ENCODE measurements around the gene CD180. TPM values are rescaled to one million over a fixed set of nuclear protein-coding genes. Genes with fewer than 3 reads are reported as not detected.
A peak's percentile ranks its signal among the peaks of the same experiment; 100 is the strongest.

The CD180 gene
- under 1 TPM in 3 of 4 donors, not detected in 1; 0.10 to 0.56 (median 0.22) TPM for total RNA-seq

- no peak within 1 kb of the TSS for H3K4me3 ChIP-seq
Measured at GRCh38 chr5:67196537-67197059, at the start of gene CD180. CD180 (minus strand) TSS chr5:67196799; CDS start chr5:67196641, 158 bp downstream.

DNA sequence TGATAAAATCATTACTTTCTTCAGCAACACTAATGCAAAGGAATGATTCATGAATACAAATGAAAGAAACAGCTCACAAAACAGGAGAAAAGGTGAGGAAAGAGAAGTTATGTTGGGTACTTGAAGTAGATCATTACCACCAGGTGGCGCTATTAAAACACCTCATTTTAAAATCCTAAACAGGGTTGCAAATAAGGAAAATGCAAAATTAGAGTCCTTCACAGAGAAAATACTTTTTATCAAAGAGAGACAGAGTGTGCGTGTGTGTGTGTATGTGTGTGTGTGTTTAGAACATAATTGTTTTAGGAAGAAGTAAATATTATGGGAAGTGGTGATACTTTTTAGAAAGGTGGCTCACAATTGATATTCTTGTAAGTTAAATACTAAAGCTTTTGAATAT lies 49.5 kb upstream of the CD180 start:
- peak overlapping the region in 3 of 4 donors; percentile 4 to 14 (median 14) for H3K27ac ChIP-seq
- in situ Hi-C loops (cut with MboI; ENCODE audit: low sequenced_read_pairs in 4 of 4), result loop anchor here (10.0 to 25.0 kb wide), 6 partner anchors 566 to 1219 kb away; no protein-coding TSS in a partner anchor

More at GRCh38 chr5:67196537-67197059, at the start of gene CD180:
- Histone ChIP-seq H3K27me3 (no peaks in the 10 kb centered on the region), H3K9me3 (no peaks in the 10 kb centered on the region), H3K27ac (no peak within 1 kb of the TSS), H3K4me1 (no peaks in the 10 kb centered on the region), H3K36me3 (no peaks in the 10 kb centered on the region)
- intact Hi-C loops (cut with DNase I; ENCODE audit: low total_unique reads), result no loop called here
- peak in 1 of 2 donors; percentile 16 for DNase-seq
- no peak for ATAC-seq
- in situ Hi-C loops (cut with MboI; ENCODE audit: low sequenced_read_pairs in 4 of 4), result loop anchor here in 1 of 4 donors (25.0 kb wide), 1 partner anchor 884 kb away; no protein-coding TSS in a partner anchor
- no peak for TF ChIP-seq POLR2A (IDR thresholded peaks at IDR 0.05)
- TF ChIP-seq CTCF (IDR thresholded peaks at IDR 0.05 in 4 of 5, conservative IDR thresholded peaks at IDR 0.05 in 1 of 5), result no peak

DNA sequence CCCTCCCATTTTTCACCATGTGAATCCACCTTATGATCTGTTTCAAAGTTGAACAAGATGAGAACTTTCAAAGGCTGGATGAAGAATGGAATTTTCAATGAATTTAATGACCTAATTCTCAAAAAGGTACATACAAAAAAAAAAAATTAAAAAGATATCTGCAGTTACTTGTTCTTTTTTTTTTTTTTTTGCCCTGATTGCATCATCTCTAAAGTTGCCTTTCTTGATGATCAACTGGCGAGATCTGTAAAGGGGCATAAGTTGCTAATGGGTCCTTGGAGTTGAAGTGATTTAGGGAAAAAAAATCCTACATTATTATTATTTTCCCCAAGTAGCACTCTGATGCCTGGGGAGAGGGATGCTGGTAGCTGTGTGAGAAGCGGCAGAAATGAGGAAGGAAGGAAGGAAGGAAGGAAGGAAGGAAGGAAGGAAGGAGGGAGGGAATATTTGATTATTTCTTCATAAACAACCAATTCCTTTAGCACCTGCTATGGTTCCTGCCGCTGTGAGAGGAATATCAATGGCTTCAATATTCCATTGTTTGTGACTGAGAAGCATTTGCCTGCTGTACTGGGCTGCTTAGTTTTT lies 48.8 kb upstream of the CD180 start:
- no peaks in the 10 kb centered on the region for H3K36me3 ChIP-seq
- no peaks in the 10 kb centered on the region for H3K9me3 ChIP-seq
- intact Hi-C loops (cut with DNase I; ENCODE audit: low total_unique reads), result loop anchor here (5.0 to 10.0 kb wide), 7 partner anchors 147 to 1209 kb away; no protein-coding TSS in a partner anchor
- TF ChIP-seq CTCF (IDR thresholded peaks at IDR 0.05 in 4 of 5, conservative IDR thresholded peaks at IDR 0.05 in 1 of 5) (no peak), POLR2A (IDR thresholded peaks at IDR 0.05) (no peak)
- no peak overlapping the region for H3K4me3 ChIP-seq
- no peak for DNase-seq
- H3K27me3 ChIP-seq, result no peaks in the 10 kb centered on the region
- H3K27ac ChIP-seq, result peak overlapping the region in 2 of 4 donors; percentile 4 to 14
- in situ Hi-C loops (cut with MboI; ENCODE audit: low sequenced_read_pairs in 4 of 4), result loop anchor here (10.0 to 25.0 kb wide), 6 partner anchors 567 to 1219 kb away; no protein-coding TSS in a partner anchor
- peaks cover 8 to 12% of the 10 kb centered on the region in 2 donors for H3K4me1 ChIP-seq
- peak in 1 of 2 donors; percentile 18 for ATAC-seq

More for the DNA sequence above, 49.5 kb upstream of the CD180 start:
- no peaks in the 10 kb centered on the region for H3K27me3 ChIP-seq
- no peak overlapping the region for H3K4me3 ChIP-seq
- no peaks in the 10 kb centered on the region for H3K36me3 ChIP-seq
- H3K4me1 ChIP-seq, result peaks cover 8 to 12% of the 10 kb centered on the region in 2 donors
- TF ChIP-seq POLR2A (IDR thresholded peaks at IDR 0.05) (no peak), CTCF (IDR thresholded peaks at IDR 0.05 in 4 of 5, conservative IDR thresholded peaks at IDR 0.05 in 1 of 5) (peak; percentile 74 to 83 (median 81))
- DNase-seq (no peak), ATAC-seq (peak; percentile 72 to 77)
- intact Hi-C loops (cut with DNase I; ENCODE audit: low total_unique reads), result loop anchor here (2.0 to 10.0 kb wide), 8 partner anchors 146 to 1209 kb away; no protein-coding TSS in a partner anchor
- H3K9me3 ChIP-seq, result no peaks in the 10 kb centered on the region

DNA sequence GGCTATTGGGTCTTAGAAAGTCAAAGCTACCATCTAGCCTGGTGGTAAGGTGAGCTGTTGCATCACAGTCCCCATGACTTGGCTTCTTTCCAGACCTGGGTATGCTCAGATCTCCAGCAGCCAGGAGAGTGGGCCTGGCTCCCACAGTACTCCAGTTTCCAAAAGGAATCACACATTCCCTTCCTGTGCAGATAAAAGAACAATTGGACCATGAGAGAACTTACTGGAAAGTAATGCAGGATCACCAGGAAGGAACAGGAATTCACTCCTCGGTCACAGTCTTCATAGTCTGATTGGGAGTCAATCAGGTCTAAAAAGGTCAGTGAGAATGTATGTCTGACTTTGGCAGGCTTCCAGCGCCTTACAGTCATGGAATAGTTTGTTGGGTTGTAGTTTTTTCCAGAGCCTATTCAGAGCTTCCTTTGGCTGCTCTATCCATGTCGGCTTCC lies 47.8 kb upstream of the CD180 start:
- Histone ChIP-seq H3K9me3 (no peaks in the 10 kb centered on the region), H3K27ac (peak overlapping the region in 1 of 4 donors; percentile 13), H3K27me3 (no peaks in the 10 kb centered on the region), H3K36me3 (no peaks in the 10 kb centered on the region), H3K4me3 (no peak overlapping the region), H3K4me1 (peaks cover 8 to 12% of the 10 kb centered on the region in 2 donors)
- intact Hi-C loops (cut with DNase I; ENCODE audit: low total_unique reads) (loop anchor here (10.0 kb wide), 5 partner anchors 220 to 1210 kb away; no protein-coding TSS in a partner anchor), in situ Hi-C loops (cut with MboI; ENCODE audit: low sequenced_read_pairs in 4 of 4) (loop anchor here (10.0 to 25.0 kb wide), 6 partner anchors 568 to 1220 kb away; no protein-coding TSS in a partner anchor)
- TF ChIP-seq POLR2A (IDR thresholded peaks at IDR 0.05) (no peak), CTCF (IDR thresholded peaks at IDR 0.05 in 4 of 5, conservative IDR thresholded peaks at IDR 0.05 in 1 of 5) (no peak)
- DNase-seq (peak in 1 of 2 donors; percentile 26), ATAC-seq (peak in 1 of 2 donors; percentile 22)

Data from gastrocnemius medialis (tissue), 4 donors.